IPS DF 4.7 (cell line): ENCODE results near the gene KCNJ10.

ENCODE experiments used
- DNase-seq: peaks from one replicate; pipeline ENCODE4 v3.0.0-alpha.2; 2013; ENCODE audit warnings: low spot score; ENCODE audit errors: extremely low read depth

Gene KCNJ10

DNA sequence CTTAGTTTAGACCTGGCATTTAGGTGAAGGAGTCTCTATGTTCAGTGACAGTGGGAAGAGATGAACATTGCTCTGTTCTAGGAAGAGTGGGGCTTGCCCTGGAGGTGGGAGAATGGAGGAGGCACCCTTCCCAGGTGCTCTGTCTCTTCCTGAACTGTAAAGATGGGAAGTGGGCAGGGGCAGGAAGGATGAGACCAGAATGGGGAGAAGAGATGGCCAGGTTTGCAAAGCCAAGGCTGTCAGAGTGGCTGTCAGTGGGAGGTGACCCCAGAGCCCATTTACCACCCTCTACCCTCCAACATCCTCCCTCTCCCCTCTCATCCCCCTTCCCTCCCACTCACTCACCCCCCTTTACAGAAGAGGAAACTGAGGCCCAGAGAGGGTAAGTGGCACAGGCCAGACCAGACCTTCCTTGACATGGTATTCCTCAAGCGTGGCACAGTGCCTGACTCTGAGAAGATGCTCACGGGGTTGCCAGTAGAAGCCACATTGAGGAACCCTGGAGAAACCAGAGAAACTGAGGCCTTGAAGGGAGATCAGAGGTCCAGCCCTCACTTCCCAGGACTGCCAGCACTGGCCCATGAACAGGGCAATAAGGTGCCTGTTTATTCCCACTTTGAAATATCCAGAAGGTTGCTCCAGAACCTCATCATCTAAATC is 29.9 kb upstream of the KCNJ10 start:
- no peak for DNase-seq

DNA sequence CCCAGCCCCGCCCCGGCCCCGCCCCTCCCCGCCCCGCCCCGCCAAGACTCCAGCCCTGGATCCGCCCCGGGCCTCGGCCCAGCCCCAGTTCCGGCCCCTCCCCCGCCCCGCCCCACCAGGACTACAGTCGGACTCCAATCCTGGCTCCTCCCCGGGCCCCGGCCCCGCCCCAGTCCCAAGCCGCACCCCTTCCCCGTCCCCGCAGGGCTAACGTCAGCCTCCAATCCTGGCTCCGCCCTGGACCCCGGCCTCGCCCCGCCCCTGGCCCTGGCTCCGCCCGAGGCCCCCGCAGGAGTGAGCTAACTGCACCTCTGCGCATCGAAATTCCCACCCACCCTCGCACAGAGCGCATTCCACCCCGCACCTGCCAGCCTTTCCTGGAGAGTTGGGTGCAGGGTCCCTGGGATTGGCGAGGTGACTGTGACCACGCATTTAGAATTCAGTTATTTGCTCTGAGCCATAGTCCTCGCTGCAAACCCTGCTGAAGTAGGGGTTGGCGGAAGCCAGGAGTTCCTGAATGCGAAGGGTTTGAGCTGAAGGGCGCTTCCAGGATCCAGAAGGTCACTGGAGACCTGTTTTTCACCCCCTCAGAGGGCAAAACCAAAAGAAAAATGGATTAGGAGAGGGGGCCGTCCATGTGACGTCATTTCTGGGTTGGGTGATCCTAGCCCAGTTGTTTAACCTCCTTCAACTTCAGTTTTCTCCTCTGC is 29.0 kb upstream of the KCNJ10 start:
- no peak for DNase-seq

DNA sequence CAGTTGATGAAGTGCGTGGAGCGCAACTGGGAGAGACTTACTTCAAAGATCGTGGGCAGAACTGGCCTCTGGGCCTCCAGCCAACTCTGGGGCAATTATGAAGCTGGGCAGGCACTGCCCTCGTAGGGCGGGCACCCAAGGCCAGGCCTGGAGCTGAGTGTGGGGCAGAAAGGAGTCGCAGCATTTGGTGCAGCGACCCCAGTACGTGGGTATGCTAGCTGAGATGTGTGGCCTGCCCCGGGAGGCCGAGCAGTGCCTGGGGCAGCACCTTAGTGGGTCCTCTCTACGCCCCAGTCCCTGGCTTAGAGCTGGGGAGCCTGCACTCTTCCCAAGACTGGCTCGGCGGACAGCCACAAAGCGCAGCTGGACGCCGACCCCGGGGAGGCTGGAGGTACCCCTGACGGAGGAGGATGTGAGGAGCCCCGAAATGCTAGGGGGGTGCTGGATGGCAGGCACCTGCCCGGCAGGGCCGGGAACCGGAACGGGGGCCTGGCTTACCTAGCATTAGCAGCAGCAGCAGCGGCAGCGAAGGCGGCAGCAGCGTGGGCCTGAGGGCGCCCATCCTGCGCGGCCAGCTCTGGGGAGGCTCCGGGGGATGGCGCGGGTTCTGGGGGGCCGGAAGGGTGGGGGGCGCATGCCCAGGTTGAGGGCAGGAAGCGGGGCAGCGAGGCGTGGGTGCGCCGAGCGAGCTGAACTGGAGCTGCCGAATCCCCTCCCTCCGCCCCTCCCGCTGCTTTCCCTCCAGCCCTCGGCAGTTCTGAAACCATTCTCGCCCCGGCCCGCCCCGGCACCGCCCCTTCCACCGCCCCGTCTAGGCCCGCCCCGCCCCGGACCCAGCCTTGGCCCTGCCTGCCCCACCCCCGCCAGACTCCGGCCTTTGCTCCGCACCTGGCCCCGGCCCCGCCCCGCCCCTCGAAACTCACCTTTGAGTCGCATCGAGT is 28.2 kb upstream of the KCNJ10 start, which contains the start of gene IGSF8:
Gene IGSF8, minus strand, starts transcription at position 709 of the 941 bp plus-strand sequence. Its CDS starts 147 bp downstream, at position 562.
- no peak for DNase-seq

- DNase-seq = no peak
Measured at GRCh38 chr1:160097151-160097910, 27.4 kb upstream of the KCNJ10 start.

DNA sequence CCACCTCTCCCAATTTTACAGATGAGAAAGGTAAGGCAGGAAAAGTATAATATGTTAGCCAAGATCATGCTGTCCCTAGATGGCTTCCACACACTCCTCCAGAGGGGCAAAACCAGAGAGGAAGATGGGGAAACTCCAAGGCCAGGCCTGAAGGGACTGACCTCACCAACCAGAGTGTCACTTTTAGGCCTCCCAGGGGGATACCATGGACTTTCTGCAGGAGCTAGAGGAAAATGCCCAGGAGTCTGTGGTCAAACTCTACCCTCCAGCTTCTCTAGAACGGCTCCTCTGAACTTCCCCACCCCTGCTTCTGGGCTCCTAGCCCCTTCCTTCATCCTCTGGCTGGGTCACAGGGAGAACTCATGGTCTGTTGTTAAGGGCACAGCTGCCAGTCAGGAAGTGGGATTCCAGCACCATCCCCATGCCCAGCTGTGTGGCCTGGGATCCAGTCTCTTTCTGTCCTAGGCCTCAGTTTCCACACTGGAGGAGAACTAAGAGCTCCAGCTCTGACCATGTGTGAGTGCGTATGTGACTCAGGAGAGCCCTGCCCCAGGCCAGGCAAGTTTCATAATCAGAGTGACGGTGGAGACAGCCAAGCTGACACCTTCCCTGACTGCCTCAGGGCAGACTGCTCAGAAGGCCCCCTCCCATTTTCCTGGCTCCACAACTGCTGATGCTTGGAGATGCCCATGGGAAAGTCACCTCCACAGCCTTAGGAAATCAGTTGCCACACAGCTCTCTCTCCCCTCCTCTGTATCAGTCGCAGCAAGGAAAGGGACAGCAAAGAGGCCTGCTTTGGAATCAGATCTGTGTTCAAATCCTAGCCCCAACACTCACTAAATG is 26.5 kb upstream of the KCNJ10 start:
- DNase-seq = no peak

- no peak for DNase-seq
Measured at GRCh38 chr1:160095382-160096105, 25.6 kb upstream of the KCNJ10 start.

DNA sequence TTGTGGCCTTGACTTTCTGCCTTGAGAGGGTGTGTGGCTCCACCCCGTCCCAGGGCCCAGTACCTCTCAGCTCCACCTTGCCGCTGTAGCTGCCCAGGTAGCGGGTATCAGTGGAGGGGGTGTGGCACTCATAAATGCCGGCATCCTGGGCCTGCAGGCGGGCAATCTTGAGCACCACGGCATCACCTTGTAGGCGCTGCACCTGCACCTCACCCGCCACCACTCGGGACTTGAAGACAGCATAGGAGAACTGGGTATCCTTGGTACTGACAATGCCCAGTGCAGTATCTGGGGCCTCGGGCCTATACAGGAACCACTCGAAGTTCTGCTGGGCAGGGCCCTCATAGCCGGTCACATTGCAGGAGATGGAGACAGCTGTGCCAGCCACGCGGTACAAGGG is 24.8 kb upstream of the KCNJ10 start:
- DNase-seq = no peak

GRCh38 chr1:160094291-160094625 is 24.3 kb upstream of the KCNJ10 start:
- DNase-seq = no peak

GRCh38 chr1:160093624-160094290 is 23.8 kb upstream of the KCNJ10 start:
- DNase-seq = no peak

DNA sequence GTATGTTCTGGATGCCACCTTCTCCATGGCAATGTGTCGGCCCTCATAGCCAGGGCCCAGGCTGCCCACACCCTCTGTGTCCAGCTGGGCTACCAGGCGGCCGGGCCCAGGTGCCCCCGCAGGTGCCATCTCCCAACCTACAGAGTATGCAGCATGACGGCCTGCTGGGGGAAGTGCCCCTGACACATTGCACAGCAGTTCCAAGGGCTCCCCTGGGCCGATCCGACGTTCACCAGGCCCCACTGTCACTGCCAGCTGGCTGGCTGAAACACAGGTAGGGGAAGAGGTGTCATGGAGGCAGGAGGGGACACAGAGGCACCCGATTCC is 23.1 kb upstream of the KCNJ10 start:
- no peak for DNase-seq

- no peak for DNase-seq
Measured at GRCh38 chr1:160092366-160093068, 22.6 kb upstream of the KCNJ10 start.

GRCh38 chr1:160091666-160092223 is 21.8 kb upstream of the KCNJ10 start:
- no peak for DNase-seq

- no peak for DNase-seq
Measured at GRCh38 chr1:160090760-160091159, 20.8 kb upstream of the KCNJ10 start.

- DNase-seq = no peak
Measured at GRCh38 chr1:160089883-160090282, 19.9 kb upstream of the KCNJ10 start.

GRCh38 chr1:160087118-160087662 is 17.2 kb upstream of the KCNJ10 start:
- DNase-seq = no peak

- DNase-seq = no peak
Measured at GRCh38 chr1:160086456-160086892, 16.5 kb upstream of the KCNJ10 start.

- DNase-seq = no peak
Measured at GRCh38 chr1:160085686-160086455, 15.9 kb upstream of the KCNJ10 start.
